Nephron (organoid): ENCODE measurements around the gene ADRA2C.
A peak's percentile ranks its signal among the peaks of the same experiment; 100 is the strongest.

Experiments
- H3K27ac Mint-ChIP-seq, 3 experiments: 2 replicates each; pipeline ENCODE4 v1.8.0; 2020; ENCODE audit warnings: mixed read lengths in 3 of 3, mild to moderate bottlenecking in 2 of 3, moderate library complexity in 1 of 3
- H3K27me3 Mint-ChIP-seq: 2 replicates; pipeline ENCODE4 v1.8.0; 2021; ENCODE audit warnings: low read depth, mild to moderate bottlenecking, moderate library complexity, mixed read lengths
- H3K36me3 Mint-ChIP-seq: 2 replicates; pipeline ENCODE4 v1.8.0; 2020; ENCODE audit warnings: low read depth, mixed read lengths
- H3K4me1 Mint-ChIP-seq: 2 replicates; pipeline ENCODE4 v1.8.0; 2020; ENCODE audit warnings: mixed read lengths
- H3K4me3 Mint-ChIP-seq, 3 experiments: 2 replicates each; pipeline ENCODE4 v1.8.0; 2020; ENCODE audit warnings: mild to moderate bottlenecking in 3 of 3, mixed read lengths in 3 of 3, moderate library complexity in 2 of 3
- H3K9me3 Mint-ChIP-seq: 2 replicates; pipeline ENCODE4 v1.8.0; 2020; ENCODE audit warnings: mixed read lengths
- TF ChIP-seq, protein P1 (sequence below), 3 experiments: fragments of 200-600 bp; sonication (generic); IDR thresholded peaks; one replicate each; pipeline ENCODE4 v1.5.0; 2021; ENCODE audit warnings: antibody characterized with exemption in 3 of 3; ENCODE audit not compliant: unreplicated experiment in 3 of 3

The ADRA2C gene

DNA sequence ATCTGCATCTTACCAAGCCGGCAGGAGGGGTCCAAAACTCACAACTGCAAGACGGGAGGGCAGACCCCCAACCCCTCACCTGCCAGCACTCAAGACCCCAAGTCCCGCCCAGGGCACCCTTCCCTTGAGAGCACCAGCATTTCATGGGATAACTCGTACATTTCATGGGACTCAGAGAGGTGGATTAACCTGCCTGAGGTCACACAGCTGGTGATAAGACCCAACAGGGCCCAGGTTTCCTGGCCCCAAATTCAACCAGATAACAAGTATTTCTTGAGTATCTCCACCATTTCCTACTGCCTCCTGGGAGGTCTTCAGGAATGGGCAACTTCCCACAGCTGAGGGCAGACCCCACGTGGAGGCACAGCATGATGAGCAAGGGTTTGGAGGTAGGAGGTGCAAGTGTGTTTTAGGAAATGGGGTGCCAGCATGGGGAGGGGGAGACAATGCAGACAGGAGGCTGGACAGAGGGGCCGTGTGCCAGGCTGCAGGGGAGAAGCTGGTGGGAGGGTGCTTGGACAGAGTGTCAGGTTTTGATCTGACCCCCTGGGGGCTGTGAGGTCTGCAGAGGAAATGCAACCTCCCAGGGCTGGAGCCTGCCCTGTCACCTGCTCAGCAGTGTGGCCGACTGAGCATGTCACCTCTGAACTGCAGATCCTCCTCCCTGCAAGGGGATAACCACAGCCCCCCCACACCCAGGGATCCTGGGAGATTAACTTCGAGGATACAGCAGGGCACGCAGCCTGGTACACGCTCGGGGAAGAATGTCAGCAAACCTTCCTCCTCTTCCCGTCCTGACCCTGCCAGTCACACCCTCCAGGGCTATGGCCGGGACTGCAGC is 4.4 kb downstream of the ADRA2C start:
- Mint-ChIP-seq H3K9me3 (no peaks in the 10 kb centered on the region), H3K27ac (no peak overlapping the region), H3K4me3 (no peak overlapping the region), H3K36me3 (no peaks in the 10 kb centered on the region), H3K4me1 (peaks cover 17% of the 10 kb centered on the region), H3K27me3 (peaks cover 47% of the 10 kb centered on the region)
- TF ChIP-seq, protein P1, sequence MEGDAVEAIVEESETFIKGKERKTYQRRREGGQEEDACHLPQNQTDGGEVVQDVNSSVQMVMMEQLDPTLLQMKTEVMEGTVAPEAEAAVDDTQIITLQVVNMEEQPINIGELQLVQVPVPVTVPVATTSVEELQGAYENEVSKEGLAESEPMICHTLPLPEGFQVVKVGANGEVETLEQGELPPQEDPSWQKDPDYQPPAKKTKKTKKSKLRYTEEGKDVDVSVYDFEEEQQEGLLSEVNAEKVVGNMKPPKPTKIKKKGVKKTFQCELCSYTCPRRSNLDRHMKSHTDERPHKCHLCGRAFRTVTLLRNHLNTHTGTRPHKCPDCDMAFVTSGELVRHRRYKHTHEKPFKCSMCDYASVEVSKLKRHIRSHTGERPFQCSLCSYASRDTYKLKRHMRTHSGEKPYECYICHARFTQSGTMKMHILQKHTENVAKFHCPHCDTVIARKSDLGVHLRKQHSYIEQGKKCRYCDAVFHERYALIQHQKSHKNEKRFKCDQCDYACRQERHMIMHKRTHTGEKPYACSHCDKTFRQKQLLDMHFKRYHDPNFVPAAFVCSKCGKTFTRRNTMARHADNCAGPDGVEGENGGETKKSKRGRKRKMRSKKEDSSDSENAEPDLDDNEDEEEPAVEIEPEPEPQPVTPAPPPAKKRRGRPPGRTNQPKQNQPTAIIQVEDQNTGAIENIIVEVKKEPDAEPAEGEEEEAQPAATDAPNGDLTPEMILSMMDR (IDR thresholded peaks at IDR 0.05; ENCODE audit: unreplicated experiment in 3 of 3), result no peak

DNA sequence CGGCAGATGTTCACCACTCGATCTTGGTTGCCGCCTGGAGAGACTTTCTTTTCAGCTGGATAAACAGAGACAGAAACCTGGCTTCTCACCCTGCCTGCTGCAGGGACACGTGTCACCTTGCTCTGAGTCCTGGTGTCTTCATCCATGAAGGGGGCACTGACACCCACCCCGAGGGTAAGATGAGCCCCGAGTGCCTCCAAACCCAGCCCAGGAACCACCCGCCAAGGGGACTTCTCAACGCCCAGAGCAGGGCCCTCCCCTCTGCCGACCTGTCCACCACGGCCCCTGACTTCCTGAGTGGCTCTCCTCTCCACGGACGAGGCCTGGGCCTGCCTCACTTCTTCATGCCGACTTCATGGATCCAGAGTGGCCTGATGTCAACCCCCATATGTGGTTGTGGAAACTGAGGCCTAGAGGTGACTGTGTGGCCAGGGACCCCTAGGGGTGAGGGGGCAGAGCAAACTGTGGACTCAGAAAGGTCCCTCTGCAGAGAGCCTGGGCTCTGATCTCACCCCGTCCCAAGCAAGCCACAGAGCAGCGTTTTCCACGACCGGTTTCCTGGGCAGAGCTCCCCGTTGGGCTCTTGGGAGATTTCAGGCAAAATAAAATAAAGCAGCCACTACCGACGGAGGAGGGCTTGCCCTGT is 5.1 kb downstream of the ADRA2C start:
- Mint-ChIP-seq H3K36me3 (no peaks in the 10 kb centered on the region), H3K4me1 (peaks cover 17% of the 10 kb centered on the region), H3K27me3 (peaks cover 47% of the 10 kb centered on the region), H3K27ac (no peak overlapping the region), H3K4me3 (peak overlapping the region in 1 of 3 experiments; percentile 24), H3K9me3 (no peaks in the 10 kb centered on the region)
- TF ChIP-seq, protein P1 (IDR thresholded peaks at IDR 0.05; ENCODE audit: unreplicated experiment in 3 of 3), result no peak

DNA sequence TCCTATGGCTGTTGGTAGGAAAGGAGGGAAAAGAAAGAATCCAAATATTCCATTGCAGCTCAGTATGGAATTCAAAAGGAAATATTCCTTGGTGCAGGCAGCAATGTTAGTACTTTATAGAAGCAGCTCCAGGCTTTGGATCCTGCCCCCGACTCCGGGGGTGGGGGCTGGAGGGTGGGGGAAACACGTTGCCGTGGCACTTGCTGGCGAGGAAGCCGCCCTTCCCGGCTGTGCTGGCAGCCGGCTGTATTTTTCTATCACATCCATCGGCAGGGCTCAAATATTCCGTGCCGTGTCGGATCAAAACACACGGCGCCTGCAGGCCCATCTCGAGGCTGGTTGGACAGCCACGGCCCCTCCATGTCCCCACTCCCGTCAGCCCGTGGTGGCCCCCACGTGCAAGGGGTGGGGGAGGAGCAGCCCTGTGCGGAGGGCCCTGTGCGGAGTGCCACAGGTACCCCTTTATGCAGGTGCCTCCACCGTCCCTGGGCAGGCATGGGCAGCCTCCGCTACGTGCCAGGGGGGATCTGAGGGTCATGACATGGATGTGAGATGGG is 5.8 kb downstream of the ADRA2C start:
- peaks cover 43% of the 10 kb centered on the region for H3K27me3 Mint-ChIP-seq
- TF ChIP-seq, protein P1 (IDR thresholded peaks at IDR 0.05; ENCODE audit: unreplicated experiment in 3 of 3), result no peak
- no peak overlapping the region for H3K27ac Mint-ChIP-seq
- no peaks in the 10 kb centered on the region for H3K36me3 Mint-ChIP-seq
- peaks cover 17% of the 10 kb centered on the region for H3K4me1 Mint-ChIP-seq
- peak overlapping the region in 1 of 3 experiments; percentile 24 for H3K4me3 Mint-ChIP-seq
- H3K9me3 Mint-ChIP-seq, result no peaks in the 10 kb centered on the region

DNA sequence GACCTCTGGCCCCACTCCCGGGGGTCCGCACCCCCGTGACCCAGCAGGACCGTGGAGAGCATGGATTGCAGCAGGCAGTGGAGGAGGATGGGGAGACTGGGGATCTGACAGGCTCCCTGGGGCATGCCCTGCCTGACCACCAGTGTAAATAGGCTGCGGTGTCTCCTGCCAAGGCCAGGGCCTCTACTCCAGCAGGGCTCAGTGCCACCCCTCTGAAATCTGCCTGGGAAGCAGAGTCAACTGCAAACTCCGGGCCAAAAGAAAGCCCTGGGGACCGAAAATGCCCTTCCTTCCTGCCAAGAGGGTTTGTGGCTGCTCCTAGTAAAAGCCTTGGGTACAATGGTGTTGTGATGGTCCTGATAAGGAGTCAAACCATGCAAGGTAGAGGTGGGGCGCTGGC is 6.4 kb downstream of the ADRA2C start:
- peaks cover 40% of the 10 kb centered on the region for H3K27me3 Mint-ChIP-seq
- no peaks in the 10 kb centered on the region for H3K36me3 Mint-ChIP-seq
- H3K9me3 Mint-ChIP-seq, result no peaks in the 10 kb centered on the region
- no peak overlapping the region for H3K4me3 Mint-ChIP-seq
- H3K27ac Mint-ChIP-seq, result no peak overlapping the region
- peaks cover 15% of the 10 kb centered on the region for H3K4me1 Mint-ChIP-seq
- TF ChIP-seq, protein P1 (IDR thresholded peaks at IDR 0.05; ENCODE audit: unreplicated experiment in 3 of 3), result no peak

DNA sequence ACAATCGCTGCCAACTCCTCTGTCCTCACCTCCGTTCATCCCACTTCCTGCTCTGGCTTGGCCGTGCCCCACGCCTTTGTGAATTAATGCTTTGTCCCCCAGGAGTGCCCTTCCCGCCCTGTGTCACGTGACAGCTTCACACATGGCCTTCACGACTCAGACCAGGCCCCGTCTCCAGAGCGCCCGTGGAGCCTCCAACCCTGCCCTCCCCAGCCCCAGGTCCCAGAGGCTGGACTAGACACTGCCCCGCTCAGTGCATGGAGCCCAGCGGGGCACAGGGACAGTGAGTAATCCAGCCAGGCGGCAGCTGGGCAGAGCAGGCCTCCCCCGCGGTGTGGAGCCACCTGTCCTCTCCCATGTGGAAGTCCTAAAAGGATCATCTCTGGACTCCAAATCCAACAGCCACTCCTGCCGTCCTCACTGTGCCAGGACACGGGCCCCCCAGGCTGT is 7.4 kb downstream of the ADRA2C start:
- no peaks in the 10 kb centered on the region for H3K9me3 Mint-ChIP-seq
- TF ChIP-seq, protein P1 (IDR thresholded peaks at IDR 0.05; ENCODE audit: unreplicated experiment in 3 of 3), result no peak
- H3K27me3 Mint-ChIP-seq, result peaks cover 37% of the 10 kb centered on the region
- H3K4me1 Mint-ChIP-seq, result peaks cover 12% of the 10 kb centered on the region
- no peak overlapping the region for H3K27ac Mint-ChIP-seq
- H3K36me3 Mint-ChIP-seq, result no peaks in the 10 kb centered on the region
- H3K4me3 Mint-ChIP-seq, result no peak overlapping the region
